Lower leg skin (tissue), 4 donors: ENCODE measurements around the gene SEC24C. TPM values are rescaled to one million over a fixed set of nuclear protein-coding genes. Genes with fewer than 3 reads are reported as not detected.

Experiments
- DNase-seq, 2 donors: peaks; one replicate each; pipeline ENCODE4 v3.0.0-alpha.2; 2019; ENCODE audit warnings: low spot score in 2 of 2
- H3K4me3 ChIP-seq: fragments of 200-600 bp; sonication (generic); 2 replicates; pipeline ENCODE4 v1.5.1; 2017; ENCODE audit warnings: mild to moderate bottlenecking, low read depth; ENCODE audit not compliant: poor library complexity, severe bottlenecking
- CTCF ChIP-seq, 3 donors: fragments of 450-650 bp; IDR thresholded peaks; one replicate each; pipeline ENCODE4 v1.5.1; 2016; ENCODE audit warnings: antibody characterized with exemption in 3 of 3, mild to moderate bottlenecking in 3 of 3, moderate library complexity in 2 of 3
- POLR2A ChIP-seq, 2 donors: fragments of 450-650 bp; IDR thresholded peaks; one replicate each; pipeline ENCODE4 v1.6.1; 2016 to 2017; ENCODE audit warnings: antibody characterized with exemption in 2 of 2, mild to moderate bottlenecking in 1 of 2, moderate library complexity in 1 of 2
- WGBS, 2 donors: methylation state at CpG; one replicate each; pipeline ENCODE4 v1.1.5; 2018; 5-methylcytosine and 5-hydroxymethylcytosine counted together
- intact Hi-C: fragments of 100-400 bp; cut with DNase I; formaldehyde crosslinking; loops from one replicate; pipeline ENCODE4 v1.15.0; 2023; ENCODE audit warnings: low total_unique reads
- total RNA-seq, 4 donors: library from RNA; depleted of rRNA; stranded (reverse); fragments of >200 nt; gene quantifications; one replicate each; pipeline ENCODE4 v1.1.0, GENCODE V29; 2016

The SEC24C gene
- total RNA-seq, 4 donors from 2014 or later = 45.5 to 60.3 (median 58.1) TPM

- peak overlapping the region; percentile 19 for H3K4me3 ChIP-seq
- peak in 1 of 2 donors; percentile 86 for DNase-seq
- 13 to 14% methylated on average over 11 of the region's 11 CpGs for WGBS, 2 donors
- TF ChIP-seq POLR2A (IDR thresholded peaks at IDR 0.05) (no peak), CTCF (IDR thresholded peaks at IDR 0.05) (no peak)
- intact Hi-C loops = no loop called here
Observed at GRCh38 chr10:73780966-73781365, 36.8 kb downstream of the SEC24C start.

DNA sequence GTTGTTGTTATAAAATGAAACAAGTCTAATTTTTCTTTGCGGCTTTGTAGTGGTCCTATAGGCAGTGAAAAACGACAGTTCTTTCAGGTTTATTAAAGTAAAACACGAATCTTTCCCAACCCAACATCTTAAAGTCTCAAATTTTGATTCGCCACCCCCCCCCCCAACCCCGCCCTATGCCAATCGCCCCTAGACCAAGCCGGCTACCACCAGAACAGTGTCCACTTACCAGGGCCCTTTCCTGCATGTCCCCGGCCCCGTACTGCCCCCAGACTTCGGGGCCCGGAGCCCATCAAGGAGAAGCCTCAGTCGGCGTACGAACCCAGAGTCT is 37.3 kb downstream of the SEC24C start:
- DNase-seq = no peak
- WGBS, 2 donors = 1% methylated on average over 13 to 14 of the region's 14 CpGs
- peak overlapping the region; percentile 75 for H3K4me3 ChIP-seq
- intact Hi-C loops = no loop called here
- TF ChIP-seq CTCF (IDR thresholded peaks at IDR 0.05) (no peak), POLR2A (IDR thresholded peaks at IDR 0.05) (no peak)

GRCh38 chr10:73781879-73782748 is 37.9 kb downstream of the SEC24C start, which contains the start of gene CHCHD1:
Gene CHCHD1, plus strand, starts transcription at chr10:73782048. Its CDS starts 28 bp downstream, at chr10:73782076.
- intact Hi-C loops = no loop called here
- TF ChIP-seq CTCF (IDR thresholded peaks at IDR 0.05) = no peak
- TF ChIP-seq POLR2A (IDR thresholded peaks at IDR 0.05) = no peak
- WGBS, 2 donors = 0 to 1% methylated on average over 50 to 57 of the region's 57 CpGs
- H3K4me3 ChIP-seq = peak within 1 kb of the TSS; percentile 75
- peak; percentile 89 to 98 for DNase-seq

DNA sequence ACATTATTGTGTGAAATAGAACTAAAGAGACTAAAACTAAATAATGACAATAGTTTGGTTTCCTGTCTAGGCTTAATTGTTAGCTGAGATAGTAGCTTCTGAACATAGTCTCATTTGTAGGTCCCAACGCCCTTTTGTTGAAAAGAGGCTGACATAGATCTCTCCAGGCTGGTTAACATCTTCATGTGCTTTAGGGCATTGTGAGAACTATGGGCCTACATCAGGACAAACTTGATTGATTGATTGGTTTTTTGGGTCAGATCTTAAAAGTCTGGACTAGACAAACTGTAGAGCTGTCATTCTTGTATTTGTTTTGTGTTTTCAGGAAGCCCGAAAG is 38.5 kb downstream of the SEC24C start:
- TF ChIP-seq POLR2A (IDR thresholded peaks at IDR 0.05) (no peak), CTCF (IDR thresholded peaks at IDR 0.05) (no peak)
- no peak overlapping the region for H3K4me3 ChIP-seq
- intact Hi-C loops = no loop called here
- 43 to 45% methylated on average over 2 of the region's 2 CpGs for WGBS, 2 donors
- DNase-seq = no peak

- intact Hi-C loops = no loop called here
- DNase-seq = peak; percentile 93 to 97
- peak within 1 kb of the TSS; percentile 100 for H3K4me3 ChIP-seq
- TF ChIP-seq CTCF (IDR thresholded peaks at IDR 0.05) (no peak), POLR2A (IDR thresholded peaks at IDR 0.05) (peak in 1 of 2 donors; percentile 19)
- WGBS, 2 donors = 0 to 1% methylated on average over 29 to 33 of the region's 36 CpGs
Observed at GRCh38 chr10:73785211-73785720, 41.1 kb downstream of the SEC24C start, which contains the start of gene ZSWIM8. Gene ZSWIM8, plus strand, starts transcription at chr10:73785606. Its CDS starts 273 bp downstream, at chr10:73785879.
